Measurements from ENCODE around the gene LRRTM4.

- TF ChIP-seq JUND (IDR thresholded peaks at IDR 0.05; ENCODE audit: low read depth, low read length), result no peak
- no peak for TF ChIP-seq CTCF (IDR thresholded peaks at IDR 0.05 in 2 of 3, conservative IDR thresholded peaks at IDR 0.05 in 1 of 3; ENCODE audit: control insufficient read depth in 2 of 3, extremely low read depth in 1 of 3, insufficient read depth in 1 of 3, low read depth in 3 of 3, low read length in 3 of 3)
- no peak for TF ChIP-seq SMAD1 (IDR thresholded peaks at IDR 0.05; ENCODE audit: low read depth, partially characterized antibody)
- TF ChIP-seq ESRRA (IDR thresholded peaks at IDR 0.05; ENCODE audit: low read length), result no peak
- no peak for TF ChIP-seq REST (IDR thresholded peaks at IDR 0.05; ENCODE audit: low read depth, low read length)
- TF ChIP-seq ZZZ3 (IDR thresholded peaks at IDR 0.05; ENCODE audit: control insufficient read depth, insufficient read length, low read depth), result no peak
- no peak for TF ChIP-seq TAF1 (IDR thresholded peaks at IDR 0.05; ENCODE audit: borderline replicate concordance, low read depth, low read length)
- TF ChIP-seq CREB1 (IDR thresholded peaks at IDR 0.05; ENCODE audit: low read depth), result no peak
- no peak for TF ChIP-seq PKNOX1 (IDR thresholded peaks at IDR 0.05)
- no peak for TF ChIP-seq NKRF (conservative IDR thresholded peaks at IDR 0.05)
- TF ChIP-seq SMC3 (IDR thresholded peaks at IDR 0.05; ENCODE audit: borderline replicate concordance, low read length), result no peak
Measured at GRCh38 chr2:76862901-76863300, 659.3 kb downstream of the LRRTM4 start.

Data from GM12878 (cell line).